ENCODE results near the gene IFNAR1. TPM values are rescaled to one million over a fixed set of nuclear protein-coding genes. Genes with fewer than 3 reads are reported as not detected.

IFNAR1 gene
- total RNA-seq, 3 donors from 2014 or later: 30.2 to 44.8 (median 42.9) TPM

- TF ChIP-seq POLR2AphosphoS5 (IDR thresholded peaks at IDR 0.05): no peak
- TF ChIP-seq CTCF (IDR thresholded peaks at IDR 0.05): no peak
- no peak for TF ChIP-seq POLR2A (IDR thresholded peaks at IDR 0.05)
- intact Hi-C loops (cut with DNase I; ENCODE audit: low total_unique reads): no loop called here
- no peak overlapping the region for H3K4me3 ChIP-seq
- peaks cover 0 to 7% of the 10 kb centered on the region in 2 donors for H3K4me1 ChIP-seq
- no peaks in the 10 kb centered on the region for H3K27me3 ChIP-seq
- no peak overlapping the region for H3K27ac ChIP-seq
- DNase-seq (ENCODE audit: low spot score in 2 of 2): no peak
- no peaks in the 10 kb centered on the region for H3K36me3 ChIP-seq
- peaks cover 0 to 9% of the 10 kb centered on the region in 2 donors for H3K9me3 ChIP-seq
These were observed 7.4 kb downstream of the IFNAR1 start for GRCh38 chr21:33332143-33332542.

GRCh38 chr21:33334191-33334590 is 9.4 kb downstream of the IFNAR1 start:
- no peak for DNase-seq (ENCODE audit: low spot score in 2 of 2)
- Histone ChIP-seq H3K36me3 (no peaks in the 10 kb centered on the region), H3K27me3 (no peaks in the 10 kb centered on the region), H3K4me3 (no peak overlapping the region), H3K9me3 (peaks cover 0 to 9% of the 10 kb centered on the region in 2 donors), H3K4me1 (no peaks in the 10 kb centered on the region), H3K27ac (no peak overlapping the region)
- intact Hi-C loops (cut with DNase I; ENCODE audit: low total_unique reads): no loop called here
- TF ChIP-seq CTCF (IDR thresholded peaks at IDR 0.05) (no peak), POLR2AphosphoS5 (IDR thresholded peaks at IDR 0.05) (no peak), POLR2A (IDR thresholded peaks at IDR 0.05) (no peak)

- H3K27me3 ChIP-seq: no peaks in the 10 kb centered on the region
- no peak for TF ChIP-seq POLR2A (IDR thresholded peaks at IDR 0.05)
- no peak for TF ChIP-seq CTCF (IDR thresholded peaks at IDR 0.05)
- no peak for TF ChIP-seq POLR2AphosphoS5 (IDR thresholded peaks at IDR 0.05)
- H3K36me3 ChIP-seq: no peaks in the 10 kb centered on the region
- no peak overlapping the region for H3K27ac ChIP-seq
- intact Hi-C loops (cut with DNase I; ENCODE audit: low total_unique reads): no loop called here
- no peak for DNase-seq (ENCODE audit: low spot score in 2 of 2)
- H3K4me3 ChIP-seq: no peak overlapping the region
- no peaks in the 10 kb centered on the region for H3K4me1 ChIP-seq
- peaks cover 0 to 9% of the 10 kb centered on the region in 2 donors for H3K9me3 ChIP-seq
These were observed 10.1 kb downstream of the IFNAR1 start for GRCh38 chr21:33334824-33335223.

GRCh38 chr21:33339135-33339534 is 14.4 kb downstream of the IFNAR1 start:
- Histone ChIP-seq H3K4me3 (no peak overlapping the region), H3K27me3 (no peaks in the 10 kb centered on the region), H3K27ac (no peak overlapping the region), H3K9me3 (no peaks in the 10 kb centered on the region), H3K4me1 (no peaks in the 10 kb centered on the region), H3K36me3 (no peaks in the 10 kb centered on the region)
- intact Hi-C loops (cut with DNase I; ENCODE audit: low total_unique reads): no loop called here
- TF ChIP-seq POLR2AphosphoS5 (IDR thresholded peaks at IDR 0.05) (no peak), POLR2A (IDR thresholded peaks at IDR 0.05) (no peak), CTCF (IDR thresholded peaks at IDR 0.05) (no peak)
- DNase-seq (ENCODE audit: low spot score in 2 of 2): no peak

- intact Hi-C loops (cut with DNase I; ENCODE audit: low total_unique reads): no loop called here
- no peak for DNase-seq (ENCODE audit: low spot score in 2 of 2)
- TF ChIP-seq POLR2AphosphoS5 (IDR thresholded peaks at IDR 0.05) (no peak), CTCF (IDR thresholded peaks at IDR 0.05) (no peak), POLR2A (IDR thresholded peaks at IDR 0.05) (no peak)
- H3K27ac ChIP-seq: no peak overlapping the region
- no peaks in the 10 kb centered on the region for H3K27me3 ChIP-seq
- H3K4me3 ChIP-seq: no peak overlapping the region
- no peaks in the 10 kb centered on the region for H3K4me1 ChIP-seq
- H3K36me3 ChIP-seq: no peaks in the 10 kb centered on the region
- no peaks in the 10 kb centered on the region for H3K9me3 ChIP-seq
These were observed 15.1 kb downstream of the IFNAR1 start for GRCh38 chr21:33339918-33340317.

All from breast epithelium (tissue), 4 donors.